GM19397 (cell line): ENCODE data around the gene LDLRAD4.
"Not testable (repeated sequence)": the region's sequence is repeated elsewhere in the genome, so short reads cannot be mapped to it uniquely, and the experiment has no call there.

Source experiments
- ATAC-seq: cut with Tn5 transposase; IDR thresholded peaks from one replicate; pipeline ENCODE4 v1.9.1; 2021; ENCODE audit warnings: mild to moderate bottlenecking, moderate library complexity; ENCODE audit not compliant: unreplicated experiment

LDLRAD4 gene

DNA sequence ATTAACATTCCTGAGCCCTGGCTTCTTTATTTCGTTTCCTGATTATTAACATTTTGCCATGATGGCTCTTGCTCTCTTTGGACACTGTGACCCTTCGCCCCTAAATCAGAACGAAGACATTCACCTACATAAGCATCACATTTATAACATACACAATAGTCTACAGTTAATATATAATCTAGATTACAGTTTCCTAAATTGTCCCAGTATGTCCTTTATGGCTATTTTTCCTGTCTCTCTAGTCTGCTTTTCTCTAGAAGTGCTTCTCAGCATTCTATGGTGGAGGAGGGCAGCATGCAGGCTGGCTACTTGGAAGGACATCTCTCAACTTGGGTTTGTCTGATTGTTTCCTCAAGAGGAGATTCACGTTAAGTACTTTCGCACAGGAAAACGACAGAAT, 457.9 kb downstream of the LDLRAD4 start:
- no peak for ATAC-seq

DNA sequence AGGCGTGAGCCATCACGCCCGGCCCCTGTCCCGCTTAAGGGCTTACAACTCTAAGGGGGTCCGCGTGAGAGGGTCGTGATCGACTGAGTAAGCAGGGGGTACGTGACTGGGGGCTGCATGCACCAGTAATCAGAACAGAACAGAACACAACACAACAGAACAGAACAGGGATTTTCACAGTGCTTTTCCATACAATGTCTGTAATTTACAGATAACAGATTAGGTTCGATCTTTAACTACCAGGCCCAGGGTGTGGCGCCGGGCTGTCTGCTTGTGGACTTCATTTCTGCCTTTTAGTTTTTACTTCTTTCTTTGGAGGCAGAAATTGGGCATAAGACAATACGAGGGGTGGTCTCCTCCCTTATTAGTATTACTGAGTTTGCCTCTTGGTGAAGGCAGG, 458.8 kb downstream of the LDLRAD4 start:
- not testable (repeated sequence) for ATAC-seq

DNA sequence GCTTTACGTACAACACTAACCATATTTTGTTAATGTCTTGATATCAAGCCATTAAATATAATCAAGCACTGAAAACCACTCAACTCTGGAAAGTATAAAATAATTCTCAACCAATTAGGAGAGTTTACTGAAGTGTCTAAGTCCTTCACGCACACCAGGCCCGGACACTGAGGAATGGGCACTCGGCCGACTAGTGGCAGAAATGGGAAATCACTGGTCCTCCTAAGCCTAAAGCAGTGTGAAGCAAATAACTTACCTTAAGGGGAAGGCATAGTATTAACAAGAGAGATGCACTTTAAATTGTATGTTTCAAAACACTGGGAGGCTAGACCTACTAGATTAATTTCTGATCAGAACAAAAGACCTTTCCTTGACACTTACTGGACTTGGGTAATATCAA, 462.1 kb downstream of the LDLRAD4 start:
- ATAC-seq = no peak

DNA sequence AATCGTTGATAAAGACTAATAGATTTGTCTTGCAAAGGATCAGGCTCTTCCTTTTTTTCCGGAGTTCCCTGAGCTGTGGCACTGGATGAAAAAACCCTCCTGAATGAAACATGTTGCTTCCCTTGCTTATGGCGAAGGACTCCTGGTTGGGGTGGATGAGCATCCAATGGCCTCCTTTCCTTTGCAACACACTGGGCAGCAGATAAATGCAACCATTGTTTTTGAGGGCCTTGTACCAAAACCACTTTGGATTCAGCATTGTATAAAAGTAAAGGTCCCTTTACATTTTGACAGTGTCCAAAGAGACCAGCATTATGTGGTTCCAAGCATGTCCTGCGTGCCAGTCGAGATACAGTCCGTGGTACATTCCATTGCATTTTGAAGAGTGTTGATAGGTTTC, 463.1 kb downstream of the LDLRAD4 start:
- no peak for ATAC-seq

DNA sequence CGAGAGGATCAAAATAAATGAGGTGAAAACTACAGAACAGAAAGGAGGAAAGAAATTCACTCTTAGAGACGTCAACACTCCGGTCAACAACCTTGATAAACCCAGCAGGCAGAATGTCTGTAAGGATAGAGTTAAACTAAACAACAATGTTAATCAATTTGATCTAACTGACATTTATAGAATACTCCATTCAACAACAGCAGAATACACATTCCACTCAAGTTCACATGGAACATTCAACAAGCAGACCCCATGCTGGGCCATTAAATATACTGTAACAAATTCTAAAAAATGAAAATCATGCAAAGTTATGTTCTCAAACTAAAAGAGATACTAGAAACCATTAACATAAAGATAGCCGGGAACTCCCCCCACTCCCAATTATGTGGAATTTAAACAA, 466.0 kb downstream of the LDLRAD4 start:
- ATAC-seq = no peak

DNA sequence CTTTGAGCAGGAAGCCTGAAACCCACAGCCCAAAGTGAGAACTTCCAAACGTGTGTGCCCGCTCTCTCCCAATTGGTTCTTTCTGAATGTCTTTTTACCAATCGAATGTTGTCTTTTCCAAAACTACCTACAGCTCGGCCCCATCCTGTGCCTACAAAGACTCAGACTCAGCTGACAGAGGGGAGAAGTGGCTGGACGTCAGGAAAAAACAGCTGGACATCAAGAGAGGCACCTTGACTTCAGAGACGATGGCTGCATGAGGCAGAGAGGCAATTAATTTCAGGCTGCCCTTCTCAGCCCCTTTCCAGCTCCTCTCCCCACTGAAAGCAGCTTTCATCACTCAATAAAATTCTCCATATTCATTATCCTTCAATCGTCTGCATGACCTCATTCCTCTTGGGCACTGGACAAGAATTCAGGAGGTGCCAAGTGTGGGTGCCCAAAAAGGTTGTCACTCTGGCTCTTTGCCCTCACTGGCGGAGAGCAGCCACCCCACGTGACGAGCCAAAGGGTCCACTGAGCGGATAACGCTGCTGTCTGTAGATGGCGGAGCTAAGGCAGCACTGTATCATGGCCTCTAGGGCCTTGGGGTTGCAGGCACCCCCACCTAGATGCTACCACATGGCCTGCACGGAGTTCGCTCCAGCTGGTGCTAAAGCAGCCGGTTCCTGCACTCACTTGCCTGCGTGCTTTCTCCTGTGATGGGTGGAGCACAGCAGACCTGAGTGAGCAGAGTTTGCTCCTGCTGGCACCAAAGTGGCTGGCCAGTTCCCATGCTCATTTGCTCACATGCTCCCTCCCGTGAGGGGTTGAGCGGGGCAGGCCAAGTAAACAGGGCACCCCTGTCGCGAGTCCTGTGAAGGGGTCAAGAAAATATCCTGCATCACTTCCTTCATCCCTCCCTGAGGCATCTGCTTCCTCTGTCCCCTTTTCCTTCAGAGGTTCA, 469.9 kb downstream of the LDLRAD4 start:
- no peak for ATAC-seq

DNA sequence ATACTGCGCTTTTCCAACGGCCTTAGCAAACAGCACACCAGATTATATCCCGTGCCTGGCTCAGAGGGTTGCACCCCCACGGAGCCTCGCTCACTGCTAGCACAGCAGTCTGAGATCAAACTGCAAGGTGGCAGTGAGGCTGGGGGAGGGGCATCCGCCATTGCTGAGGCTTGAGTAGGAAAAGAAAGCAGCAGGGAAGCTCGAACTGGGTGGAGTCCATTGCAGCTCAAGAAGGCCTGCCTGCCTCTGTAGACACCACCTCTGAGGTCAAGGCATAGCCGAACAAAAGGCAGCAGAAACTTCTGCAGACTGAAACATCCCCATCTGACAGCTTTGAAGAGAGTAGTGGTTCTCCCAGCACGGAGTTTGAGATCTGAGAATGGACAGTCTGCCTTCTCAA, 471.5 kb downstream of the LDLRAD4 start:
- not testable (repeated sequence) for ATAC-seq

DNA sequence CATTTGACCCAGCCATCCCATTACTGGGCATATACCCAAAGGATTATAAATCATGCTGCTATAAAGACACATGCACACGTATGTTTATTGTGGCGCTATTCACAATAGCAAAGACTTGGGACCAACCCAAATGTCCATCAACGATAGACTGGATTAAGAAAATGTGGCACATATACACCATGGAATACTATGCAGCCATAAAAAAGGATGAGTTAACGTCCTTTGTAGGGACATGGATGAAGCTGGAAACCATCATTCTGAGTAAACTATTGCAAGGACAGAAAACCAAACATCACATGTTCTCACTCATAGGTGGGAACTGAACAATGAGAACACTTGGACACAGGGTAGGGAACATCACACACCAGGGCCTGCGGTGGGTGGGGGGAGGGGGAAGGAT, 476.8 kb downstream of the LDLRAD4 start:
- not testable (repeated sequence) for ATAC-seq

DNA sequence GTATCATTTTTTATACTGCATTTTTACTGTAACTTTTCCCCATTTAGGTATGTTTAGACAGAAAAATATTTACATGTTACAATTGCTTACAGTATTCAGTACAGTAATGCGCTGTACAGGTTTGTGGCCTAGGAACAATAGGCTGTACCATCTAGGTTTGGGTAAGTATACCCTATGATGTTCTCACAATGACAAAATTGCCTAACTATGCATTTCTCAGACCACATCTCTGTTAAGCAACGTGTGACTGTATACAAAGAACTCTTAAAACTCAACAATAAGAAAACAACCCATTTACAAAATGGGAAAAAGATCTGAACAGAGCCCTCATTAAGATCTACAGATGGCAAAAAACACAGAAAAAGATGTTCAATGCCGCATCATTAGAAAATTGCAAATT, 478.4 kb downstream of the LDLRAD4 start:
- ATAC-seq = no peak

DNA sequence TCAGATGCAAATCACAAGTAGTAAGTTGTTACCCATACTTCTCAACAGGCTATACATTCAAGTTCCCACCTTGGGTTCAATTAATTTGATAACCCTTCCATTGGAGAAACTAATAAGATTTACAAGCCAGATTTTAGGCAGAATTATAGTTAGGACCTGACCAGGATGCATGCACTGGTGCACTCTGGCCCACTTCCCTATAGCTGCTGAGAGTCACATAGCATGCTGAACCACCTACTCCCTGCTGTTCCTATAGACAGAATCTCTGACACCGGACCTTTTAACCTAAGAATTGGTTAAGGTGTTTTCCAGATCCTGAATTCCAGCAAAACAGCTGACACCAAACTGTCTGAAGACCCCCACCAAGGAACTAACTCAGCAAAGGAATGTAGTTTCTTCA, 481.6 kb downstream of the LDLRAD4 start:
- ATAC-seq = peak; percentile 50
